Coronary artery (tissue), 2 donors: ENCODE data around the gene LTK.
A peak's percentile ranks its signal among the peaks of the same experiment; 100 is the strongest.

Source experiments
- DNase-seq: peaks from one replicate; pipeline ENCODE4 v3.0.0-alpha.2; 2017; ENCODE audit warnings: low spot score
- H3K27ac ChIP-seq, 2 donors: fragments of 200-600 bp; sonication (generic); one replicate each; pipeline ENCODE4 v1.5.1; 2016 to 2019
- H3K4me3 ChIP-seq: fragments of 200-600 bp; sonication (generic); 2 replicates; pipeline ENCODE4 v1.5.1; 2016; ENCODE audit warnings: mild to moderate bottlenecking, moderate library complexity
- TF ChIP-seq, protein P1 (sequence below): fragments of 200-600 bp; sonication (generic); IDR thresholded peaks from one replicate; pipeline ENCODE4 v1.5.1; 2019; ENCODE audit warnings: antibody characterized with exemption

LTK gene

DNA sequence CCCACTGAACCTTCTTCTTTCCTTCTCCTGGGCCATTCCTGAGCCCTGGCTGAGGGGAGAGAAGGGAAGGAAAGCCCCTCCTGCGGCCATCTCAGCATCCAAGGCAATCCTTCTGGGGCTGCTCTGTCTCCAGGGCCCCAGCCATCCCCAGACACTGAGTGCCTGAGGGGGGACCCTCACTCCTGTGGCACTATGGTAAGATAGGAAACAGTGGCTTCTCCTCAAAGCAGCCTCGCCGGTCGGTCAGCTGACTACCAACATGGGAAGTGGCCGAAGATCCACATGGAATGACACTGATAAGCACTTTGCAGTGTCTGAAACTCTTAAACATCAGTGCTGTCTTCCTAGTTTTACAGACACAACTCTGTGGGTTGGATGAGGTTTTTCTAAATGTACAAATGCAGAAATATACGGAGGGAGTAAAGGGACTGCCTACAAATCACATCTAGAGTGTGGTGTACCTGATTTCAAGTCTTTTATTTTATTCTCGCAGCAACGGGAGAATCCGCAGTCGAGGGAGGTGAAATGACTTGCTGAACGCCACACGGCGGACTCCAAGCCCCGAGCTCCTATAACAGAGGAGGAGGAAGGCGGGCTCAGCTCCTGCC is 20.9 kb downstream of the LTK start:
- H3K4me3 ChIP-seq: peak overlapping the region; percentile 78
- no peak for DNase-seq
- TF ChIP-seq, protein P1, sequence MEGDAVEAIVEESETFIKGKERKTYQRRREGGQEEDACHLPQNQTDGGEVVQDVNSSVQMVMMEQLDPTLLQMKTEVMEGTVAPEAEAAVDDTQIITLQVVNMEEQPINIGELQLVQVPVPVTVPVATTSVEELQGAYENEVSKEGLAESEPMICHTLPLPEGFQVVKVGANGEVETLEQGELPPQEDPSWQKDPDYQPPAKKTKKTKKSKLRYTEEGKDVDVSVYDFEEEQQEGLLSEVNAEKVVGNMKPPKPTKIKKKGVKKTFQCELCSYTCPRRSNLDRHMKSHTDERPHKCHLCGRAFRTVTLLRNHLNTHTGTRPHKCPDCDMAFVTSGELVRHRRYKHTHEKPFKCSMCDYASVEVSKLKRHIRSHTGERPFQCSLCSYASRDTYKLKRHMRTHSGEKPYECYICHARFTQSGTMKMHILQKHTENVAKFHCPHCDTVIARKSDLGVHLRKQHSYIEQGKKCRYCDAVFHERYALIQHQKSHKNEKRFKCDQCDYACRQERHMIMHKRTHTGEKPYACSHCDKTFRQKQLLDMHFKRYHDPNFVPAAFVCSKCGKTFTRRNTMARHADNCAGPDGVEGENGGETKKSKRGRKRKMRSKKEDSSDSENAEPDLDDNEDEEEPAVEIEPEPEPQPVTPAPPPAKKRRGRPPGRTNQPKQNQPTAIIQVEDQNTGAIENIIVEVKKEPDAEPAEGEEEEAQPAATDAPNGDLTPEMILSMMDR: no peak
- H3K27ac ChIP-seq: peak overlapping the region in 1 of 2 donors; percentile 44

DNA sequence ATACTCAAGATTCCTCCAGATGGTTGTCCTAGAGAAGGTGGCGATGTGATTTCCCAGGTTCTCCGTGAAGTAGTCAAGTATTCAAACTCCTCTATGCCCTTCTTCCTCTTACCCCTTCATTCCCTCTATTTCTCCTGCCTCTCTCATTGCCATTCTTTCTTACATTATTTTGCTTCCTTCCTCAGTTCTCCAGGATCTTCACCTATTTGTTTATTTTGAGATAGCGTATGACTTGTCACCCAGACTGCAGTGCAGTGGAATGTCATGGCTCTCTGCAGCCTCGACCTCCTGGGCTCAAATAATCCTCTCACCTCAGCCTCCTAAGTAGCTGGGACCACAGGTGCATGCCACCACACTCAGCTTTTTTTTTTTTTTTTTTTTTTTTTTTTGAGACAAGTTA is 21.7 kb downstream of the LTK start:
- DNase-seq: no peak

DNA sequence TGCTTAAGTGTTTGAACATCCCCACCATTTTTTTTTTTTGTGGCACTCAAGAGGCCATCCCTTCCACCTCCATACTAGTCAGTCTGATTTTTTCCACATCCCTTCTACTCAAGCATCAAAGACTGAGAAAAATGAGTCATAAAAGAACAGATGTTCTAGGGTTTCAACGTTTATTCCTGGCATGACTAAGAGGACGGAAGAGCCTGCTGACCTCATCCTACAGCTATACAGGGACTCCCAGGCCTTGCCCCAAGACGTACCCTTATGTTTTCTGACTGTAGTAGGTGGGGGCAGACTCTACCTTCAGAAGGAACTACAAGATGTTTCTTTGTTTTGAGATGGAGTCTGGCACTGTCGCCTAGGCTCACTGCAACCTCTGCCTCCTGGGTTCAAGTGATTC is 23.3 kb downstream of the LTK start:
- H3K4me3 ChIP-seq: no peak overlapping the region
- TF ChIP-seq, protein P1: no peak
- no peak for DNase-seq
- no peak overlapping the region for H3K27ac ChIP-seq

More for the DNA sequence above, 21.7 kb downstream of the LTK start:
- TF ChIP-seq, protein P1: no peak
- no peak overlapping the region for H3K27ac ChIP-seq
- H3K4me3 ChIP-seq: no peak overlapping the region

DNA sequence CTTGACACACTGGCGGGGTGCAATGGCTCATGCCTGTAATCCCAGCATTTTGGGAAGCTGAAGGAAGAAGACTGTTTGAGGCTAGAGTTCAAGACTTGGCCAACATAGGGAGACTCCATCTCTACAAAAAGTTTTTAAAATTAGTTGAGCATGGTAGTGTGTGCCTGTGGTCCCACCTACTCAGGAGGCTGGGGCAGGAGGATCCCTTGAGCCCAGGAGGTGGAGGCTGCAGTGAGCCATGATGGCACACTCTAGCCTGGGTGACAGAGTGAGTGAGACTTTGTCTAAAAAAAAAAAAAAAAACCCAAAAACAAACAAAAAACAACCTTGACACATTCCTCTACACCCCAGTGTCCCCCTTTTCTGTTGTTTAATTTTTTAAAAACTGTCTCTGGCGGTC is 24.0 kb downstream of the LTK start:
- Histone ChIP-seq H3K4me3 (no peak overlapping the region), H3K27ac (no peak overlapping the region)
- TF ChIP-seq, protein P1: no peak
- no peak for DNase-seq

DNA sequence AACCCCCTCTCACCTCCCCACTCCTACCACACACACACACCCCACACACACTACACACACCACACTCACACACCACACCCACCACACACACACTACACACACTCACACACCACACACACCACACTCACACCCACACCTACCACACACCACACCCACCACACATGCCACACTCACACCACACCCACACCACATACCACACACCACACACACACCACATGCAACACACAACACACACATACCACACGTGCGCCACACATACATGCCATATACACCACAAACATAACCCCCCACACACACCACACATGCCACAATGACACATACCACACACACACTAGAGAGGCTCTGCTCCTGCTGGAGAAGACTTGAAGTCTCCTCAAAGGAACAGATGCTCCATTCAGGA is 25.8 kb downstream of the LTK start:
- TF ChIP-seq, protein P1: no peak
- no peak for DNase-seq

DNA sequence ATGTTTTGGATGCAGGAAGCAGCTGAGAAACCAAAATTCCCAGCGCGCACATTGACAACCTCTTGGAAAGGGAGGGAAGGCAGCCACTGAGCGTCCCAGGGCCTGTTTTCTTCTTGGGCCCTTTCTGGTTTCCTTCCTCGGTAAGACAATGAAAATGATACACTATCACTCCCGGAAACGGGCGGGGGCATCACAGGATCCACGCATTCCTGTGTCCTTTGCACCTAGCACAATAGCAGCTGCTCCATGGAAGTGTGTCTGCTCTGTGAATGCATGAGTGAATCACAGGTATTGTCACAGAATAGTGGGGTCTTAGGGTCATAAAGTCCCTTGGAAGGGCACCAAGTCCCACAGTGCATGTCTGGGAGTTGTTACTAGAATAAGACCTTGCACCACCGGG is 26.2 kb downstream of the LTK start:
- TF ChIP-seq, protein P1: no peak
- DNase-seq: no peak
- no peak overlapping the region for H3K4me3 ChIP-seq
- no peak overlapping the region for H3K27ac ChIP-seq

More for the DNA sequence above, 25.8 kb downstream of the LTK start:
- no peak overlapping the region for H3K27ac ChIP-seq
- no peak overlapping the region for H3K4me3 ChIP-seq

DNA sequence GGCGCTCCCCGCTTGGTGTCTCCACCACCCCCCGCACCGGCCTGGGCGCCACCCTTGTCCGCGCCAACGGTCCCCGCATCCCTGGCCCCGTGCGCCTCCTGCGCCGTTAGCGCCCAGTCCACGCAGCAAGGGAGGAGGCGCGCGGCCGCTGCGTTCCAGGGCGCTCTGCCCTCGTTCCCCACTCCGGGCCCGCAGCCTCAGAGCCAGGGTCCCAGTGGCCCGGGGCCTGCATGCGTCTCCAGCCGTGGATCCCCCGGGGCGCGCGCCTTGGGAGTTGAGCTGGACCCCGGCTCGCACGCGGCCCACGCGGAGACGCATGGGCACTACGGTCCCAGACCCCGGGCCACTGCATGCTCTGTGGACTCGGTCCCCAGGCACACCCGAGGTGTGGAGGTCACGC is 27.3 kb downstream of the LTK start:
- TF ChIP-seq, protein P1: no peak
- no peak overlapping the region for H3K4me3 ChIP-seq
- no peak for DNase-seq
- H3K27ac ChIP-seq: no peak overlapping the region
